ENCODE results near the gene PLEKHD1. TPM values are rescaled to one million over a fixed set of nuclear protein-coding genes. Genes with fewer than 3 reads are reported as not detected.

PLEKHD1 gene
- total RNA-seq, 1 experiment from 2014 or later, result not detected

DNA sequence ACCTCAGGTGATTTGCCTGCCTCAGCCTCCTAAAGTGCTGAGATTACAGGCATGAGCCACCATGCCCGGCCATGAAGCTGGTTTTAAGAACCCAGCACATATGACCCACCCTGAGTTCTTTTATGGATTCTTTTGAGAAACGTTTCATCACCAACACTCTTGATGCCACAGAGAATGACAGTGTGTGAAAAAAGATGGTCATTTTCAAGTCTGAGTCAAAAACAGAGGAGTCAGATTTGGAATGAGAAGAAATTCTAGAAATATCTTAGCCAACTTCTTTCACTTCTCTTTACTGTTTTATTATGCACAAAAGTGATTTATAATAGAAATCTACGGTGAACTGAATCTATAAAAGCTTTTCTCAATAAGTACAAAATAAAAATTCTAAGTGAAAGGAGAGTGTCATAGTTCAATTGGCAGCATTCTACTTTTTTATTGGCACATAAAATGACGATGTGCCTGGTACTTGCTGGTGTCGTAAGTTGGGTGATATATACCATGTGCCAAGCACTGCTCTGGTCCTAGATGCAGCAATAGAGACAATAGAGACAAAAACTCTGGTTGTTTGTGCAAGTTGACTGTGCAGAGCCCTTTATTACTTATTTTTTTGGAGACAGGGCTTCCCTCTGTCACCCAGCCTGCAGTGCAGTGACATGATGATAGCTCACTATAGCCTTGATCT lies 56.3 kb downstream of the PLEKHD1 start:
- no peak for DNase-seq (ENCODE audit: extremely low read depth, low read depth)

DNA sequence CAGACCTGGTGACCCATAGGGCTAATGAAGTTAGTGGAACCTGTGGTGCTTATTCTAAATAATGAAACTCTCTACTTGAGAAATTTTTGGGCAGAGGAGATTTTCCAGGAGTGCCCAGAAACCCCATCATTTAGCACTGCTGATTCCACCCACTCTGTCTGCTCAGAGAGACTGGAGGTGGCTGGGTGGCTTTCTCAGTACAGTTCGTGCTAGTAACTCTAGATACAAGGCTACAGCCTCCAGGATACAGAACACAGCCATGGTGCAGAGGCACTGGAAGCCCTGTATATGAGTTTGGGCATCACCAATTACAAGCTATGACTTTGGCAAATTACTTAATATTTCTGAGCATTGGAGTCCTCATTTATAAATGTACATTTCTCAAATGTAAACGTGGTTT lies 57.8 kb downstream of the PLEKHD1 start:
- DNase-seq (ENCODE audit: extremely low read depth, low read depth), result no peak

DNA sequence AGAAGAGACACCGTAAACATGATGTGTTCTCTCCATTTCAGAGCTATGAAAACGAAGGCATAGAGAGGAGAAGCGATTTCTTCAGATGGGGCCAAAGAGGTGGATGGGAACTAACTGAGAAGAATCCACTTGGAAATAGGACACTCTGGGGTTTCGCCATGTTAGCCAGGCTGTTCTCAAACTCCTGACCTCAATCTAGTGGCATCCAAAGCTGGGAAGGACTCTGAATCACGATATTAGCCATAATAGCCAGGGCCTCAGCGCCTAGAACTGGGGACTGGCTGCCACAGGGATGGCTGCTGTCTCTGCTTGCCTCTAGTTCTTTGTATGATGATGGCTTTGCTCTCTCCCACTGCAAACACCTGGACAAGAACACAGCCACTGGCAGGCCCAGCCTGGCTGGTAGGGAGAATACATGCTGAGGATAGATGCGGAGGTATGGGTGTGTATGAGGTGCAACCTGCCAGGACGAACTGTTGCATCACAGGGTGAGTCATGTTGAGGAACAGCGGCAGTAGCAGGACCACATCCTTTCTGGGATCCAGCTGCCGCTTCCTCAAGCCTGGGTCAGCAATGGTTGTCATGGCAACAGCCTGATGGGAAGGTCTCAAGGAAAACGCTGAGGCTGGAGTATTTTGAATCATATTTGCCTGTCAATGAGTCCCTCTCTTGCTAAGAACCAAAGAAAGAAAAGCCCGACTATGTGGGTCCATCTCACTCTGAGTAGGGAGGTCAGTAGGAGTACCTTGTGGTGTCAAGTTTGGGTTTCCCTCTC lies 59.0 kb downstream of the PLEKHD1 start:
- peak; percentile 7 for DNase-seq (ENCODE audit: extremely low read depth, low read depth)

DNA sequence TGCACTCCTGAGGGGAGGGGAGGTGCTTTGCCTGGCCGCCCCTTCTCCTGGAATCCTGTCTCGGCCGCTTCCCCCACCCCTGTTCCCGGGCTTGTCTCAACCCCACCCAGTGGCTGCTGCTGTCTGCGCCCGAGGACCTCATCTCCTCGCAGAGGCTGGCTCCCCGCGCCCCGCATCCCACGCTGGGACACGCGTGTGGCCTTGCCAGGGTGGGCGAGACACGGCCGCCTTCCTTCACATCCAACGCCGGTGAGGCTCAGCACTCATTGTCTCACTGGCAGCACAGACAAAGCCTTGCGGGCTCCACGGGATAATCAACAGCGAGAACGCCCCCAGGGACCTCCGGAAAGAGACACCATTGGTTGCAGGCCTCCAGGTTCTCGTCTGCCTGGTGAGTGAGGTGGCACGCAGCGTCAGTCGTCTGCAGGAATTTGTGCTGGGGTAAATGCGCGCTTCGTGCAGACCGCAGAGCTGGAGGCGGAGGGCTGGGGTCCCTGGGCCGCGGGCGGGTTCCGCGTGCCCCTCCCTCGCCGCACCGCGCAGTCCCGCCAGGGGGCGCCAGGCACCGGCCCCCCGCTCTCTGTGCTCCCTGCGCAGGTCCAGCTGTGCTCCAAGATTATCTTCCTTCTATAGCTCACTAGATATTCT lies 63.3 kb downstream of the PLEKHD1 start:
- DNase-seq (ENCODE audit: extremely low read depth, low read depth), result no peak

DNA sequence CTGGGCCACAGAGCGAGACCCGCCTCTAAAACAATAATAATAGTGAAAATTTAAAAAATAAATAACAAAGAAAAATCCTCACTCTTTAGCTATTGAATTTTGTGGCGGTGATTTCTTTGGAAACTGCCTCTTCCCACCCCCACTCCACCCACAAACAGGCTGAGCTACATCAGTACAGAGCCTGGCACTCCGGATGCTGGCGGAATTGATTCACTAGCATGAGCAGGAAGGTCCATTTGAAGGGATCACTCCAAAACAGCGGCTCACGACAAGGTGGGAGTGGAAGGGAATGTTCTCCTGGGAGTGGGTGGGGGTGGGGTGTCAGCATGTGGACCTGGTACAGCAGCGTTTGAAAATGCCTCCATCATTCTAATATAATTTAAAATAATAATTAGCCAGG lies 64.0 kb downstream of the PLEKHD1 start:
- DNase-seq (ENCODE audit: extremely low read depth, low read depth), result no peak

GRCh38 chr14:69551511-69551910 lies 67.0 kb downstream of the PLEKHD1 start:
- DNase-seq (ENCODE audit: extremely low read depth, low read depth), result no peak

DNA sequence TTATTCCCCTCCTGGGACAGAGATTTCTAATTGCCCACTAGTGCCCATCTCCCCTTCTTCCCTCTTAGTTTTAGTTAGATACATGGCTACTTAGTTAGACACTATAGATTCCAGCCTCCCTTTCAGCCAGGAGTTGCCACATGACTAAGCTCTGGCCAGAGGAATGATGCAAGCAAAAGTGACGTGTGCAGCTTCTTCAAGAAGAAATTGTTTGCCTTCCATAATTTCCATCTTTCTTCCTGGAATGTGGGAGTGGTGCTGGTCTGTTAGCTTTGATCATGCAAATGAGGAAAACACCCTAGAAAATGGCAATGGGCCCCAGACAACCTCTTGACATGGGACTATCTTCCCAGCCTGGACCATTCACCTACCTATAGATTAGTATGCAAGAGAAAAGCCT lies 68.7 kb downstream of the PLEKHD1 start:
- DNase-seq (ENCODE audit: extremely low read depth, low read depth), result peak; percentile 24

DNA sequence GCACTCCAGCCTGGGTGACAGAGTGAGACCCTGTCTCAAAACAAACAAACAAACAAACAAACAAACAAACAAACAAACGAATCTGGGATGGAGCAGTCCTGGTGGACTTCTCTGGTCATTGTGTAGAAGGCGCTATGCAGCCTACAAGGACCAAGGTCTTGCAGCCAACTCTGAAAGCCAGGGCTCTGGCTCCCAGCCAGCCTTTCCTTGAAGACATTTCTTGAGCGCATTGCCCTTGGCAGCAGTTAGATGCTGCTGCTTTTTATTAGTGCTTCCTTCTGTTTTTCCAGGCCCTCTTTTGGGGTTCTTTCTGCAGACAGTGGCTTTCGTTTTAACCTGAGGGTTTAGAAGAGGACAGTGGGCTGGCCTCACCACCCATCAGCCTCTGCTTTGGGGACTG lies 70.0 kb downstream of the PLEKHD1 start:
- no peak for DNase-seq (ENCODE audit: extremely low read depth, low read depth)

DNA sequence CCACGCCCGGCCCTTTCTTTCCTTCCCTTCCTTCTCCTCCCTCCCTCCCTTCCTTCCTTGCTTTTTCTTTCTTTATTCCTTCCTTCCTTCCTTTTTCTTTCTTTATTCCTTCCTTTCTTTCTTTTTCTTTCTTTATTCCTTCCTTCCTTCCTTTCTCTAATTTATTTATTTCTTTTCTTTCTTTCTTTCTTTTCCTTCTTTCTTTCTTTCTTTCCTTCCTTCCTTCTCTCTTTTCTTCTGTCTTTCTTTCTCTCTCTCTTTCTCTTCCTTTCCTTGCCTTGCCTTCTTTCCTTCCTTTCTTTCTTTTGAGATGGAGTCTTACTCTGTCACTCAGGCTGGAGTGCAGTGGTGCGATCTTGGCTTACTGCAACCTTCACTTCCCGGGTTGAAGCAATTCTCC lies 74.2 kb downstream of the PLEKHD1 start:
- no peak for DNase-seq (ENCODE audit: extremely low read depth, low read depth)

DNA sequence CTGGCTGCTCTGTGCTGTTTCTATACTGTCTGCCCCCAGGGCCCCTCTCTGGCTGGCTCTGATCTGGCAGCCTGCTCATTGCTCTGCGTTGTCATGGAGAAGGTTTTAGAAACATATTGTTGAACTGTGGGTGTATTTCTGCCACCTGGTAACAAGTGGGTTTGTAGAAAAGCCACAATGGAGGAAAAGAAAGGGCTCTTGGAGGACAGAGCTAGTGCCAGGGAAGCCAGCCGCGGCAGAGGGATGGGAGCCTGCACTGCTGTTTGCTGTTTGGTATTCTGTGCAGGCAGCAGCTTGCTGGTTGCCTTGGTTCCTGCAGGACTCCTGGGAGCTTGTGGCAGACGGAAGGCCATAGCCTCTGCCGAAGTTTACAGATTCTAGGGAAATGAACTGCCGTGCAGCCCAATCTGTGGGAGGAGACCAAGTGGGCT lies 75.1 kb downstream of the PLEKHD1 start:
- DNase-seq (ENCODE audit: extremely low read depth, low read depth), result no peak

DNA sequence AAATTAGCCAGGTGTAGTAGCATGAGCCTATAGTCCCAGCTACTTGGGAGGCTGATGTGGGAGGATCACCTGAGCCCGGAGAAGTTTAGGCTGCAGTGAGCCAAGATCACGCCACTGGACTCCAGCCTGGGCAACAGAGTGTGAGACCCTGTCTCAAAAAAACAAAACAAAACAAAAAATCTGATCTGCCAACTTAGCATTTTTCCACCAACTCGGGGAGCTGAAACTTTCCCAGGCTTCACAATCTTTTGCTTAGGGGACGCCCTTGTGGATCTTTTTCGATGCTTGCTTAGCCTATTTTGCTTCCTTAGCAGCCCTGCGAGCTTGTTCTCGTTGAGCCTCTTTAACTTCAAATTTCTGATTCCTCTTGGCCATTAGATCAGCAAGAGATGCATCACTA lies 76.3 kb downstream of the PLEKHD1 start:
- no peak for DNase-seq (ENCODE audit: extremely low read depth, low read depth)

- no peak for DNase-seq (ENCODE audit: extremely low read depth, low read depth)
Measured at GRCh38 chr14:69561893-69562292, 77.4 kb downstream of the PLEKHD1 start.

- DNase-seq (ENCODE audit: extremely low read depth, low read depth), result no peak
Measured at GRCh38 chr14:69567563-69567962, 83.0 kb downstream of the PLEKHD1 start.

DNA sequence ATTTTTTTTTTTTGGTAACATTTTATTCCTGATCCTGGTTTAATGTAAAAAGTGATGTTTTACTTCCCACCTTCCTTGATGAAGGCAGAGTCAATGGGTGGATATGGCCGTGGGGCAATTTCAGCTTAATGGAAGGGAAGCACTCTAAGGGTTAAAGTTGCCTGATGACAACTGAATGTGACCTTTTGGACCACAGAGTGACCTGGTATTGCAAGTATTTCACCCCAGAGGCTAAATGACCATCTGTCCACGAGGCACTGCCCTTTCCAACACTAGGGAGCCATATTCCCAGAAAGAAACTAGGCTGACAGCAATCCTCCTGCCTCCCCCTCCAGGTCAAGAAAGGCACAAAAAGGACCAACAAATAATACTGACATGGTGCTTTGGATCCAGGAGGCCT lies 85.3 kb downstream of the PLEKHD1 start:
- DNase-seq (ENCODE audit: extremely low read depth, low read depth), result no peak

DNA sequence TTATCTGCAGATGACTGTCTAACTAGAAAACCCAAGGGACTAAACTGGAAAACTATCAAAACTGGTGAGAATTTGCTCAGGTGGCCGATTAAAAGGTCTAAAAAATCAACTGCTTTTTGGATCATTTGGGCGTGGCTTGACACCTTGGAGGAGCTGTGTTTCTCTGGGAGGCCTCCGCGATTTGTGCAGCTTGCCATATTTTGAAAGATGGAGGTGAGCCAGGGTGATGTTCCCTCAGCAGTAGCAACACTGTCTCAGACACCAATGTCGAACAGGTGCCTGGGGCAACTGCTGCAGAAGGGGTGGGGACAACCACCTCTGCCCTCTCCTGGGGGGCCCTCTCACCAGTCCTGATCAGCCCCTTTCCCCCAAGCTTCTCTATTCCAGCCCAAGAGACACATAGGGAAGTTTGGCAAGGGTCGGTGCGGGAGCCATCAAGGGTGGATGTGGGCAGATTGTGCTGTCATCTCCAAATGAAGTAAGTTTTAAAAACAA lies 86.4 kb downstream of the PLEKHD1 start:
- DNase-seq (ENCODE audit: extremely low read depth, low read depth), result no peak

DNA sequence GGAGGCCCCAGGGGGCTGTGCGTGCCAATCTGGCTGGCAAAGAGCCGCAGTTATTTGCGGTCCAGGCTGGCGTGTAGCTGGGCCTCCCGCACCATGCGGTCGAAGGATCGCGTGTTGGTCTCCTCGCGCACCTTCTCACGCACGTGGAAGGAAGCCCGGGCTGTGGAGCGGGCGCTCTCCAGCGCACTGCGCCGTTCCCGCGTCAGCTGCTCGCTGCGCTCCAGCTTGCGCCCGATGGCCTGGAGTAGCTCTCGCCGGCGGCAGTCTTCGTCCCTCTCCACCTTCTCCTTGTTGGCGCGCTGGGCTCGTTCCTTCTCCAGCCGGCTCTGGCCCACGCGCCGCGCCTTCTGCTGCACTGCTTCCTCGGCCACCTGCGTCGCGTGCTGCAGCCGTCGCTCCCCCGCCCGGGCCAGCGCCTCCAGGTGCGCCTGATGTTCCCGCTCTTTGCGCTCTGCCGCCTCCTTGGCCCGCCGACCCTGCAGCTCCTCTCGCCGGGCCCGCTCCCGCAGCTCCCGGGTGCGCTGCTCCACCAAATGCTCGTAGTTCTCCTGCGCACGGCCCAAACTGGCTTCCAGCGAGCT lies 87.0 kb downstream of the PLEKHD1 start:
- no peak for DNase-seq (ENCODE audit: extremely low read depth, low read depth)

GRCh38 chr14:69572030-69572840 lies 87.7 kb downstream of the PLEKHD1 start:
- DNase-seq (ENCODE audit: extremely low read depth, low read depth), result peak; percentile 17

GRCh38 chr14:69572841-69573135 lies 88.3 kb downstream of the PLEKHD1 start:
- DNase-seq (ENCODE audit: extremely low read depth, low read depth), result no peak

- no peak for DNase-seq (ENCODE audit: extremely low read depth, low read depth)
Measured at GRCh38 chr14:69573205-69573830, 88.8 kb downstream of the PLEKHD1 start.

DNA sequence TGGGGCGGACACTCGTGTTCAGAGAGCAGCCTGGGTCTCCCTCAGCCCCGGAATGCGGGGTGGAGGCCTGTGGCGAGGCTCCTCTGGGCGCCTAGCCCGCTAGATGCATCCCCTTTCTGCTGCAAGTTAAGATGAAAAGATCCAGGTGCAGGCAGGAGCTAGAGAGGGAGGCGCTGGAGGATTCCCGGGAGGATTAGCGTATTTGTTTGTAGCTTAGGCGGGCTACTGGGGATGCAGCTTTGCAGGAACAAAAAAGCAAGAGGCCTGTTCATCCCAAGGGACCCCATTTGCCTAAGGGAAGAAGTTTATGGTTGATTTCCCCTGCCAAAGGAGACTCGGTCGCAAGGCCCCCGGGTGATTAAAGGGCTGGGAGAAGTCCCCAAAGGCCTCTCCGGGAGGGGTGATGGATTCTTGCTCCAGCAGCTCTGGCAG lies 89.3 kb downstream of the PLEKHD1 start:
- DNase-seq (ENCODE audit: extremely low read depth, low read depth), result no peak

All from NCI-H460 (cell line).